ENCODE results near the gene ZCCHC7. TPM values are rescaled to one million over a fixed set of nuclear protein-coding genes. Genes with fewer than 3 reads are reported as not detected.

ZCCHC7 gene
- total RNA-seq, 2 experiments from 2014 or later = 26.8 to 28.1 TPM

DNA sequence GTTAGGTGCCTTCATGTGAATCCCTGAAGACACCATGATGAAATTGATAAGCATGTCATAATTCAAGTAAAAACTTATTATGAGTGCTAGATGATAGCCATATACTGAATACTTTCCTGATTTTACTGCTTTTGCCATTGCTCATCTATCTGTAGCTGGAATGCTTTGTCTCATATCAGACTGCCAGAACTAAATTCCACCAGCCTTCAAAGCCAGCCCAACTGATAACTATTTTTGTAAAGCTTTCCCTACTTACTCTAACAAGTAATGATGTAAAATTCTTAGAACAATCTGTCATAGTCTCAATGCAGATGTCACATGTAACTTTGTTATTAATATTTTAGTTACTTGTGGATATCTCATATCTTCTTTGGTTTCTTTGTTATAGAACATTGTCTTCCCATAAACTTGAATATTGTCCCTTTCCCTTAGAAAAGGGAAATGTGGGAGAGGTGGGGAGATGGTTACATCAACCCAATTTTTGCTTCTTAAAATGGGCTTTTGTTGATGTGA, 128.3 kb downstream of the ZCCHC7 start:
- Mint-ChIP-seq H3K4me3 (no peak overlapping the region), H3K36me3 (peaks cover 25% of the 10 kb centered on the region), H3K4me1 (ENCODE audit: low read depth) (peaks cover 4% of the 10 kb centered on the region), H3K9me3 (no peaks in the 10 kb centered on the region), H3K27me3 (no peaks in the 10 kb centered on the region), H3K27ac (no peak overlapping the region)
- CTCF ChIA-PET = no interaction called here
- intact Hi-C loops (cut with micrococcal nuclease) = no loop called here
- POLR2A ChIA-PET = no interaction called here
- no peak for DNase-seq

DNA sequence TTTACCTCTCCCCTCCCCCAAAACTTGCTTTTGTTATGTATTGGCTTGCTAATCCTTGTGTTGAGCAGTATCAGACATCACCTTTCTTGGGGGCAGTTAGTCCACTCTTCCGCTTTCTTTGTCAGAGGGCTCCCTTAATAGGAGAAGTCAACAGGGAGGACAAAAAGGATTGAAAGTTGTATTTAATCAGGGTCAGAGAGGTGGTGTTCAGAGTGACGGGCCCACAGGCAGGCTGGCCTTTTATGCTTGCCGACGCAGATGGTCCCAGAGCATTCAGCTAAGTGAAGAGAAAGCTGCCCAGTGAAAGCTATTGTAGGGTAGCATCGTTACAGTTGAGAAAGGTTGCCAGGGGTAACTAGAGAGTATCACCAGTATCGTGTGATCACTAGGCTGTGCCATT, 131.1 kb downstream of the ZCCHC7 start:
- Mint-ChIP-seq H3K4me3 (no peak overlapping the region), H3K27me3 (no peaks in the 10 kb centered on the region), H3K9me3 (no peaks in the 10 kb centered on the region), H3K27ac (no peak overlapping the region), H3K4me1 (ENCODE audit: low read depth) (peaks cover 9% of the 10 kb centered on the region), H3K36me3 (peaks cover 26% of the 10 kb centered on the region)
- POLR2A ChIA-PET = no interaction called here
- CTCF ChIA-PET = no interaction called here
- intact Hi-C loops (cut with micrococcal nuclease) = no loop called here
- DNase-seq = no peak

DNA sequence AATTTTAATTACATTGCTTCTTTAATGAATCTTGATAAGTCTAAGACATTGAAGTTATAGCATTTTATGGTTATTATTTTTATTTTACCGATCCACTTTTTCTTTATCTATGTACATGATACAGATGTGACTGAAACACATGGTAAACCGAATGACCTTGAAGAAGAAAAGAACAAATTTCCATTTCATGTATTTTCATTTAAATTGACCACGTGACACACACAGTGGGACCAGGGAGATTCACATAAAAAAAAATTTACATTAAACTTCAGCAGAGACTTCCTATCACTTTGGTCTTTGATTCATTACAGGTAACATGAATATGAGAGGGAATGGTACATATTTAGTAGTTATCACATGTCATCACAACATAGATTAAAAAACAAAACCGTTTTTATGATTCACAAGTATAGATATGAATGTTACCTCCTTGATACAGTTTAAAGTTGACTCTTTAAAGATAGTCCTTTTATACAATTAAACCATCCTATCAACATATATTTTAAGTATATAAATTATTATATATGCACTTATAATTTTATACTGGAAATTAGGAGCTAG, 133.1 kb downstream of the ZCCHC7 start:
- no peaks in the 10 kb centered on the region for H3K27me3 Mint-ChIP-seq
- peaks cover 12% of the 10 kb centered on the region for H3K4me1 Mint-ChIP-seq (ENCODE audit: low read depth)
- no peaks in the 10 kb centered on the region for H3K9me3 Mint-ChIP-seq
- ChIA-PET POLR2A (no interaction called here), CTCF (no interaction called here)
- no peak for DNase-seq
- H3K27ac Mint-ChIP-seq = no peak overlapping the region
- no peak overlapping the region for H3K4me3 Mint-ChIP-seq
- H3K36me3 Mint-ChIP-seq = peaks cover 26% of the 10 kb centered on the region
- intact Hi-C loops (cut with micrococcal nuclease) = no loop called here

DNA sequence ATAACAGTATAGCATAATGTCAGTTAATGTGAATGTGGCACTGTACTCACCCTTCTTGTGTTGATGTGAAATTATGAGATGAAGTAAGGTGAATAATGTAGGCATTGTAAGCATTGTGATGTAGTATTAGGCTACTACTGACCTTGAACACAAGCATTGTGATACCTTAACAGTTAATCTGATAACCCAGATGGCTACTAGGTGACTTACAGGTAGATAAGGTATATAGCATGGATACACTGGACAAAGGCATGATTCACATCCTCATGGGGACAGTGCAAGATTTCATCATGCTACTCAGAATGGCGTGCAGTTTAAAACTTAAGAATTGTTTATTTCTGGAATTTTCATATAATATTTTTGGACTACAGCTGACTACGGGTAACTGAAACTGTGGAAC, 134.8 kb downstream of the ZCCHC7 start:
- no peaks in the 10 kb centered on the region for H3K27me3 Mint-ChIP-seq
- peaks cover 16% of the 10 kb centered on the region for H3K36me3 Mint-ChIP-seq
- intact Hi-C loops (cut with micrococcal nuclease) = no loop called here
- H3K27ac Mint-ChIP-seq = no peak overlapping the region
- ChIA-PET CTCF (no interaction called here), POLR2A (no interaction called here)
- no peak for DNase-seq
- H3K9me3 Mint-ChIP-seq = no peaks in the 10 kb centered on the region
- peaks cover 12% of the 10 kb centered on the region for H3K4me1 Mint-ChIP-seq (ENCODE audit: low read depth)
- no peak overlapping the region for H3K4me3 Mint-ChIP-seq

DNA sequence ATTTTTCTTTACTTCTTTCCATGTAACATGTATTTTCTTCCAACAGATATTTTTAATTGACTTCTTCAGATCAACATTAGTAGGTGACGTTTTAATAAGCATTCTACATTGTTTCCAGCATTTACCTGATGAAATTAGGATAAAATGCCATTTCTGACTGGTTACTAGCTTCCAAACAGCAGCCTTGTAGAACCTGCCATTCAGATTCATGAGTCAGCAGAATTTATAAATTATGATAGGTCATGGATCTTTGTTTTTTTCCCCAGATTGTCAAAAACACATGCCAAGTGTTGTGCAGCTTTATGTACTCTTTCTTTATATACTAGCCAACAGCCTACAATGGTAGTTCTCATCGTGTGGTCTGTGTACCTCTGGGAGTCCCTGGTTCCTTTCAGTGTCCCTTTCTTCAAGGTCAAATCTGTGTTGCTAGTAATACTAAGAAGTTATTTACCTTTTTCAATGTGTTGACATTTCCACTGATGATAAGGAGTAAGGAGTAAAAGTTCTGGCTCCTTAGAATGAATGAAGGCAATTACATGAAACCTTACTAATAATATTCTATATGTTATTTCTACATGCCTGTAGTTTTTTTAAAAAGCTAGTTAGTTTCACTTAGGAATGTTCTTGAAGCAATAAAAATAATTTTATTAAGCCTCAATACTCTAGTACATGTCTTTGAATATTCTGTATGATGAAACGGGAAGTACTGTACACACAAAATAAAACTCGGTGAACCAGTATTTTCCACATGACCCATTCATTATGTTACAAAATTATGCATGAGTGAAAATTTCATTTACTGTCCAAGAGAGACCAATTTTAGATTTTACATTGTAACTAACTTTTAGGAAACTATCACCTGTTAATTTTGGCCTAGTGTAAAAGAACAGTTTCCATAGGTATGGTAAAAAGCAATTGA, 135.8 kb downstream of the ZCCHC7 start:
- ChIA-PET CTCF (no interaction called here), POLR2A (no interaction called here)
- Mint-ChIP-seq H3K27me3 (no peaks in the 10 kb centered on the region), H3K36me3 (peaks cover 14% of the 10 kb centered on the region), H3K4me1 (ENCODE audit: low read depth) (peaks cover 12% of the 10 kb centered on the region), H3K27ac (no peak overlapping the region), H3K9me3 (no peaks in the 10 kb centered on the region), H3K4me3 (no peak overlapping the region)
- intact Hi-C loops (cut with micrococcal nuclease) = no loop called here
- DNase-seq = no peak

DNA sequence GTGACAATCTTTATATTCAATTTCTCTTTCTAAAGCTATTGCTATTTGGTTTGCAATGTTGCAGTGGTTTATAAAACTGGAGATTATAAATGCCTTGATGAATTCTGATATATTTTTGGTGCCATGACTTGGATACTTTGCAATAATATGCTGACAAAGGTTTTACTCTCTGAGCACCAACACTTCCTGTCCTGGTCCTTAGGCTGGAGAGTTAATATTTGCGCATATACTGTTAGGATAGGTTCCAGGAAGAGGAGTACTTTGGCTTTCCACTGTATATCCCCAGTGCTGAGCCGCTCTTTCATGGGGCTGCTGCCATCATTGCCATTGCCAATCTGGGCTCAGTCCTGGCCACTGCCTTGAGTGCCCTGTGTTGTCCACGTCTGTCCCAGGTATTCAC, 139.6 kb downstream of the ZCCHC7 start:
- Mint-ChIP-seq H3K4me1 (ENCODE audit: low read depth) (peaks cover 8% of the 10 kb centered on the region), H3K27me3 (no peaks in the 10 kb centered on the region), H3K4me3 (no peak overlapping the region), H3K27ac (no peak overlapping the region), H3K36me3 (peaks cover 3% of the 10 kb centered on the region), H3K9me3 (no peaks in the 10 kb centered on the region)
- intact Hi-C loops (cut with micrococcal nuclease) = no loop called here
- ChIA-PET POLR2A (no interaction called here), CTCF (no interaction called here)
- no peak for DNase-seq

DNA sequence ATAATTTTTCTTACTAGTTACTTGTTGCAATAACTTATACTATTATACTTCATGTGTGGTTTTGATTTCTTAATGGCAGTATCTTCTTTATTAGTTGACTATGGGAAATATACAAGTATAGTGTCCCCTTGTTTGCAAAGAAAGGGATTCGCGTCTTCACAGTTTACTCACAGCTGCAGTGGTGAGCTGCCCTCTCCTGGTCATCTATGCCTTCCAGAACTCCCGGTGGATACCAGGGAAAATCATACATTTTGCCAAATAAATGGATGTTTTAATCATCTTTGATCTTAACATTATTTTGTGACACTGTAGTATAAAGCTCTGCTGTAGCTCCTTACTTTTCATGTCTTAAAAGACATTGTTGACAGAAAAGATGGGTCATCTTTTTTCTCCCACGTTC, 142.0 kb downstream of the ZCCHC7 start:
- H3K9me3 Mint-ChIP-seq = no peaks in the 10 kb centered on the region
- H3K27me3 Mint-ChIP-seq = no peaks in the 10 kb centered on the region
- H3K4me3 Mint-ChIP-seq = no peak overlapping the region
- DNase-seq = no peak
- H3K27ac Mint-ChIP-seq = no peak overlapping the region
- POLR2A ChIA-PET = no interaction called here
- intact Hi-C loops (cut with micrococcal nuclease) = no loop called here
- H3K4me1 Mint-ChIP-seq (ENCODE audit: low read depth) = no peaks in the 10 kb centered on the region
- H3K36me3 Mint-ChIP-seq = peaks cover 2% of the 10 kb centered on the region
- CTCF ChIA-PET = interaction anchor here (0.6 kb wide), 1 partner anchor 25 kb away, joined by 4 read pairs; no protein-coding TSS in a partner anchor

DNA sequence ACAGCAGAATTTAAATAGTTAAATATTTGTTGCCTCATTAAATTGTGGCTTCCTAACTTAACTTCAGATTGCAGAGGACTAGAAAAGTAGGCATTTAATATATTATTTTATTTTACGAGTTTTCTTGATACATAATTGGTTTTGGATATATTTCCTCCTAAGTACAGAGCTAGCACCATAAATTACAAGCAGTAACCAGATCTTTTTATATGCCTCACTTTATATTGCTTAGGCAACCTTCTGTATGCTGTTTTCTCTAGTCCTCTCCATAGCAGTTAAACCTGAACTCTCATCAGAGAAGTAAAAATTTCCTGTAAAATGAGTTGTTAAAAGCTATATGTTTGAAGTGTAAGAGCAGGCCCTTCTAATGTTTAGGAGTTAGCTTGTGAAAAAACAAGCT, 144.2 kb downstream of the ZCCHC7 start:
- intact Hi-C loops (cut with micrococcal nuclease) = no loop called here
- H3K4me3 Mint-ChIP-seq = no peak overlapping the region

DNA sequence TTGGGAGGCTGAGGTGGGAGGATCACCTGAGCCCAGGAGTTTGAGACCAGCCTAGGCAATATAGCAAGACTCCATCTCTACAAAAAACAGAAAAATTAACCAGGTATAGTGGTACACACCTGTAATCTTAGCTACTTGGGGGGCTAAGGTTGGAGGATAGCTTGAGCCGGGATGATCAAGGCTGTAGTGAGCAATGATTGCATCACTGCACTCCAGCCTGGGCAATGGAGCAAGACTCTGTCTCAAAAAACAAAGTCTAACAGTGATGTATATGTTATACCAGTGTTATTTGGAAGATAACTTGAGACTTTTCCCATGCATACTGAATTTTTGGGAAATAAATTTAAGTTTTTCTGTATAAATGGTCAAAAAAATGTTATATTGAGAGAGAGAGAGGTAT, 146.3 kb downstream of the ZCCHC7 start:
- CTCF ChIA-PET = interaction anchor here (0.5 kb wide), 1 partner anchor 14 kb away, joined by 5 read pairs; no protein-coding TSS in a partner anchor
- POLR2A ChIA-PET = no interaction called here
- no peaks in the 10 kb centered on the region for H3K27me3 Mint-ChIP-seq

More for the DNA sequence above, 144.2 kb downstream of the ZCCHC7 start:
- Mint-ChIP-seq H3K4me1 (ENCODE audit: low read depth) (no peaks in the 10 kb centered on the region), H3K36me3 (peaks cover 2% of the 10 kb centered on the region), H3K27ac (no peak overlapping the region), H3K27me3 (no peaks in the 10 kb centered on the region), H3K9me3 (no peaks in the 10 kb centered on the region)
- DNase-seq = no peak
- ChIA-PET POLR2A (no interaction called here), CTCF (no interaction called here)

DNA sequence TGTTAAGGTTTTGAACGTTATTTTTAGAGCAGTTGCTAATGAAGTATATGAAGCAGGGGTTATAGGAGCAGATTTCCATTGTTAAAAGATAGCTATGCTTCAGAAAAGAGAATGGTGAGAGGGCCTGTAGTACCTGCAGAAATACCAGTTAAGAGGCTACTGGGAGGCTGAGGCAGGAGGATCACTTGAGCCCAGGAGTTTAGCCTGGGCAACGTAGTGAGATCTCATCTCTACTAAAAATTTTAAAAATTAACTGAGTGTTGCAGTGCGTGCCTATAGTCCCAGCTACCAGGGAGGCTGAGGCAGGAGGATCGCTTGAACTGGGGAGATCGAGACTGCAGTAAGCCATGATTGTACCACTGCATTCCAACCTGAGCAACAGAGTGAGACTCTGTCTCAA, 148.8 kb downstream of the ZCCHC7 start:
- no peak overlapping the region for H3K27ac Mint-ChIP-seq
- H3K9me3 Mint-ChIP-seq = peaks cover 8% of the 10 kb centered on the region
- no peak overlapping the region for H3K4me3 Mint-ChIP-seq
- H3K36me3 Mint-ChIP-seq = peaks cover 18% of the 10 kb centered on the region
- no peaks in the 10 kb centered on the region for H3K27me3 Mint-ChIP-seq
- ChIA-PET CTCF (no interaction called here), POLR2A (no interaction called here)
- no peak for DNase-seq
- intact Hi-C loops (cut with micrococcal nuclease) = no loop called here
- no peaks in the 10 kb centered on the region for H3K4me1 Mint-ChIP-seq (ENCODE audit: low read depth)

More for the DNA sequence above, 146.3 kb downstream of the ZCCHC7 start:
- DNase-seq = no peak
- Mint-ChIP-seq H3K27ac (no peak overlapping the region), H3K9me3 (no peaks in the 10 kb centered on the region), H3K4me1 (ENCODE audit: low read depth) (no peaks in the 10 kb centered on the region), H3K36me3 (peaks cover 7% of the 10 kb centered on the region), H3K4me3 (no peak overlapping the region)
- intact Hi-C loops (cut with micrococcal nuclease) = no loop called here

DNA sequence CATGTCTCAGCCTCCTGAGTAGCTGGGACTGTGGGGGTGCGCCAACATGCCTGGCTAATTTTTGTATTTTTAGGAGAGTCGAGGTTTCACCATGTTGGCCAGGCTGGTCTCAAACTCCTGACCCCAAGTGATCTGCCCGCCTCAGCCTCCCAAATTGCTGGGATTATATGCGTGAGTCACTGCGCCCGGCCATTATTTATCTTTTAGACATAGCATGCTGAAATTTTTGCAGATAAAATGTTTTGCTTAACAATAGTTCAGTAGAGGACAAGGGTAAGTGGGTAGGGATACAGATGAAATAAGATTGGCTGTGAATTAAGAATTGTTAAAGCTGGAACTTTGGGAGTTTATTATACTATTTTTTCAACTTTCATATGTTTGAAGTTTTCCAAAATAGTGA, 151.3 kb downstream of the ZCCHC7 start:
- no peak for DNase-seq
- Mint-ChIP-seq H3K36me3 (peaks cover 27% of the 10 kb centered on the region), H3K9me3 (peaks cover 8% of the 10 kb centered on the region), H3K27ac (no peak overlapping the region), H3K4me3 (no peak overlapping the region), H3K27me3 (no peaks in the 10 kb centered on the region), H3K4me1 (ENCODE audit: low read depth) (no peaks in the 10 kb centered on the region)
- intact Hi-C loops (cut with micrococcal nuclease) = no loop called here
- ChIA-PET CTCF (interaction anchor here (0.6 kb wide), 1 partner anchor 32 kb away, joined by 3 read pairs; no protein-coding TSS in a partner anchor), POLR2A (no interaction called here)

DNA sequence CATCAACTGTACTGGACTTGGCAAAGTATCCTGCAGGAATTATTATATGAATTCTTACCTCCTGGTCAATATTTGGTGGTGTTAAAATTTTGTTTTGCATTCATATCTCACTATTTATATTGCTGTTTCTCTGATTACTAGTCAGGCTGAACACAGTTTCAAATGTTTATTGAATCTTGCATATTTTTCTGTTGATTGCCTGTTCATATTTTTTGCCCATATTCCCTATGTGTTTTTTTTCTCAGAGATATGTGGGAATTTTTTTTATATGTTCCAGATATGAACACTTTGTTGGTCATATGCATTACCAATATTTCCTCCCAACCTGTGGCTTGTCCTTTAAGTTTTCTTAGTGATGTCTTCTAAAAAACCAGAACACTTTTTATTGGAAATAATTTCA, 153.2 kb downstream of the ZCCHC7 start:
- Mint-ChIP-seq H3K27me3 (no peaks in the 10 kb centered on the region), H3K36me3 (peaks cover 30% of the 10 kb centered on the region), H3K4me3 (no peak overlapping the region), H3K4me1 (ENCODE audit: low read depth) (no peaks in the 10 kb centered on the region), H3K27ac (no peak overlapping the region), H3K9me3 (peaks cover 8% of the 10 kb centered on the region)
- intact Hi-C loops (cut with micrococcal nuclease) = no loop called here
- no peak for DNase-seq
- ChIA-PET CTCF (no interaction called here), POLR2A (no interaction called here)

DNA sequence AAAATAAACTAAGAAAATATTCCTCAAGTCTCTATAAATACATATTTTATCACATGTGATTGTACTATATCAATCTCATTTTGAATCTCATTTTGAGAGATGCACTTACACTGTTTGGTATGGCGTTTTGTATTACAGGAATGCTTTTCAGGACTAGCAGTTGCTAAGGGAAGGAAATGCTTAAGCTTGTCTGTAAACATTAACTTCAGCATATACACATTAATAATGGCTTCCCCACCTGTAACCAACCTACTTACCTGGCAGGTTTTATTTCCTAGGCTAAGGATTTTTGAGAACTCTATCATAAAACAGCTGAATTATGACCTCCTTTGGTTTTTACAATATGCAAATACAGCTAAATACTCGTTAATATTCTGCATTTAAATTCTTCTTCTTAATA, 161.2 kb downstream of the ZCCHC7 start:
- POLR2A ChIA-PET = no interaction called here

More for the DNA sequence above, 161.2 kb downstream of the ZCCHC7 start:
- no peaks in the 10 kb centered on the region for H3K9me3 Mint-ChIP-seq
- H3K36me3 Mint-ChIP-seq = peaks cover 4% of the 10 kb centered on the region
- no peak for DNase-seq
- H3K27ac Mint-ChIP-seq = no peak overlapping the region
- no peak overlapping the region for H3K4me3 Mint-ChIP-seq
- peaks cover 19% of the 10 kb centered on the region for H3K4me1 Mint-ChIP-seq (ENCODE audit: low read depth)
- intact Hi-C loops (cut with micrococcal nuclease) = no loop called here
- CTCF ChIA-PET = no interaction called here
- H3K27me3 Mint-ChIP-seq = no peaks in the 10 kb centered on the region

All from activated CD4-positive, alpha-beta memory T cell treated with anti-CD3 and anti-CD28 coated beads for 36 hours (primary cell).